NCI-H1436 treated with DMSO at 0.1 percent for 48 hours (cell line): ENCODE results near the gene PTGIS.
"Not testable (repeated sequence)": the region's sequence is repeated elsewhere in the genome, so short reads cannot be mapped to it uniquely, and the experiment has no call there.

Experiments used
- DNase-seq: peaks from one replicate; lab custom pipeline; 2025; lab: John Stamatoyannopoulos, UW

Gene PTGIS

GRCh38 chr20:49567421-49568277 lies at the start of gene PTGIS:
Gene PTGIS (minus strand): TSS chr20:49568137. CDS start chr20:49568116, 21 bp downstream.
- no peak for DNase-seq

DNA sequence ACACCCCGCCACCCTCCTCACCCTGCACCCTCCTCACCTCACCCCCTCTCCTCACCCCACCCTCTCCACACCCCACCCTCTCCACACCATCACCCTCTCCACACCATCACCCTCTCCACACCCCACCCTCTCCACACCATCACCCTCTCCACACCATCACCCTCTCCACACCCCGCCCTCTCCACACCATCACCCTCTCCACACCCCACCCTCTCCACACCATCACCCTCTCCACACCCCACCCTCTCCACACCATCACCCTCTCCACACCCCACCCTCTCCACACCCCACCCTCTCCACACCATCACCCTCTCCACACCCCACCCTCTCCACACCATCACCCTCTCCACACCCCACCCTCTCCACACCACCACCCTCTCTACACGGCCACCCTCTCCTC lies 49.5 kb upstream of the PTGIS start:
- DNase-seq, result not testable (repeated sequence)

DNA sequence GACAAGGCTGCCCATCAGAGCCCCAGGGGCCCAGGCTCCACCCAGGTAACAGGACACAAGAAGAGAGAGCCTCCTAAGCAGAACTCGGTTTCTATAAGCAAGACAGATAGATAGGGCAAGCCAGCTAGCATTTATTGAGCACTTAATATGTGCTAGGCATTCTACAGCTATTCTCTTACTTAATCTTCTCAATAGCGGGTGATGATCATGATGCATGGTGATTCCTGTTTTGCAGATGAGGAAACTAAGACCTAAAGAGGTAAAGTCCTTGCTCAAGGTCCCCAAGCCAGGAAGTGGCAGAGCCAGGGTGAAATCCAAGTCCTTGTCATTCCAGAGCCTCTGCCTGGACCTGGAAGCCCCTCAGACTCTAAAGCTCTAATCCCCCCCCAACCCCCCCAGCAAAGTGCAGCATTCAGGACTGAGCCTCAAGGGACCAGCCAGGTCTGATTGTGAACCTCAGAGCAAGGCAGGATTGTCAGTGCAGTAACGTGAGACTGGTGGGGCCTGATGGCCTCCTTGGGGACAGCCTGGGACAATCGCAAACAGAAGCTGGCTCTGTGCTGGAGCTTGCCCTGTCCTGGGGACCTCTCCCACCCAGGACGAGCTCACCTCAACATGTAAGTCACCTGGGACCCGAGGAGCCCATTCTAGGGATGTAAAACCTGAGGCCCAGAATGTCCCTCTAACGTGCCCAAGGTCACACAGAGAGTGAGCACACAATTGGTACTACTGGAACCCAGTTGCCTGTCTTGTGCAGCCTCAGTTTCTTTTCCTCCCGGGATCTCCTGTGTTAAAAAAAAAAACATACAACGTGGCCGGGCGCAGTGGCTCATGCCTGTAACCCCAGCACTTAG lies 48.4 kb upstream of the PTGIS start:
- no peak for DNase-seq

DNA sequence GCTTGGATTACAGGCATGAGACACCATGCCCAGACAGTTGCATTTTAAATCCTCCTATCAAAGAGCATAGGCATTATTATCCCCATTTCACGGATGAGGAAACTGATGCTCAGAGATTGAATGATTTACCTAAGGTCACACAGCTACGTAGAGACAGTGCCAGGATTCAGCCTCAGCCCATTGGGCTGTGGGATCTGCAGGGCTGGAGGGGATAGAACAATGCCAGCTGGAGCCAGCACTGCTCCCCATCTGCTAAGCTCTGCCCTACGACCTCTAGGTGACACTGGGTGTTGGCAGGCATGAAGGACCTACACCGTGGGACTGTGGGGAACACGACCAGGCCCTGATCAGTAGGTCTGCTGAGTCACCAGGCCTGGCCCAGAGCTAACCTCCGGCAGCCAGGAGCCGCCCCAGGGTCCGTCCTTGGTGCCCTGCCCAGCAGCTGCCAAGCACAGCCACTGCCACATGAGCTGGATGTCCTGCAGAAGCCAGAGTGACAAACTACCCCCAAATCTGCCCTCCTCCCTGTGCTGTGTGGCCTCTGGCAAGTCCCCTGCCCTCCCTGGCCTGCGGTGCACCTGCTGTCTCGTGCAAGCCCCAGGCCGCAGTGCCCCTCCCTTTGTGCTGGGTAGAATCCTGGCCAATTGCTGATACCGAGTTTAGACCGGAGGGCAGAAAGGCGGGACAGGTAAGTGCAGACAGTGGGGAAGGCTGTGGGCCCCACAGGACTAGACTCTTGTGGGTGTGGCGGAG lies 47.6 kb upstream of the PTGIS start:
- DNase-seq, result no peak

- not testable (repeated sequence) for DNase-seq
Observed at GRCh38 chr20:49615051-49615400, 47.1 kb upstream of the PTGIS start.

- no peak for DNase-seq
Observed at GRCh38 chr20:49614338-49615050, 46.6 kb upstream of the PTGIS start.

DNA sequence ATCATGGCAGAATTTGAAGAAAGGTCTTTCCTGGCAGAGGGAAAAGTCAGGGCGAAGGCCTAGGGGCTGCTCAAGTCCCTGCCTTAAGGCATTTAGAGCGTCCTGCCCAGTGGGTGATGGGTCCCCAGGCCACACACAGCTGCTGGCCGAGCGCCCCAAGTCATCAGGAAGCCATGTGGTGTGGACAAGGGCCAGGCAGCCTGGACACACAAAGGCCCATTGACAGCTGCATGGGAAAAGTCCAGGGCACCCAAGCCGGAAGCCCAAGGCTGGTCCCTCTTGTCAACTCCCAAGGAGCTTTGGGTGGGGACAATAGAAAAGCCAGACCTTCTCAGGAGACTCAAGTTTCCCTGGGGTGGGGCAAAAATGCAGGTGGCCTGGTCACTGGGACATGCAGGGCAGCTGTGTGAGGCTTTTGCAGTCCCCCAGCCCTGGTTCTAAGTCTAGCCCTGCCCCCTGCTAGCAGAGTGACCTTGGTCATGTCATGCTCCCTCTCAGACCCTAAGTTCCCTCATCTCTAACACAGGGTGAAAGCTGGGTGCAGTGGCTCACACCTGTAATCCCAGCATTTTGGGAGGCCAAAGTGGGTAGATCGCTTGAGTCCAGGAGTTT lies 44.3 kb upstream of the PTGIS start:
- DNase-seq, result no peak

- DNase-seq, result not testable (repeated sequence)
Observed at GRCh38 chr20:49611539-49612126, 43.7 kb upstream of the PTGIS start.

GRCh38 chr20:49610691-49611538 lies 43.0 kb upstream of the PTGIS start:
- no peak for DNase-seq

DNA sequence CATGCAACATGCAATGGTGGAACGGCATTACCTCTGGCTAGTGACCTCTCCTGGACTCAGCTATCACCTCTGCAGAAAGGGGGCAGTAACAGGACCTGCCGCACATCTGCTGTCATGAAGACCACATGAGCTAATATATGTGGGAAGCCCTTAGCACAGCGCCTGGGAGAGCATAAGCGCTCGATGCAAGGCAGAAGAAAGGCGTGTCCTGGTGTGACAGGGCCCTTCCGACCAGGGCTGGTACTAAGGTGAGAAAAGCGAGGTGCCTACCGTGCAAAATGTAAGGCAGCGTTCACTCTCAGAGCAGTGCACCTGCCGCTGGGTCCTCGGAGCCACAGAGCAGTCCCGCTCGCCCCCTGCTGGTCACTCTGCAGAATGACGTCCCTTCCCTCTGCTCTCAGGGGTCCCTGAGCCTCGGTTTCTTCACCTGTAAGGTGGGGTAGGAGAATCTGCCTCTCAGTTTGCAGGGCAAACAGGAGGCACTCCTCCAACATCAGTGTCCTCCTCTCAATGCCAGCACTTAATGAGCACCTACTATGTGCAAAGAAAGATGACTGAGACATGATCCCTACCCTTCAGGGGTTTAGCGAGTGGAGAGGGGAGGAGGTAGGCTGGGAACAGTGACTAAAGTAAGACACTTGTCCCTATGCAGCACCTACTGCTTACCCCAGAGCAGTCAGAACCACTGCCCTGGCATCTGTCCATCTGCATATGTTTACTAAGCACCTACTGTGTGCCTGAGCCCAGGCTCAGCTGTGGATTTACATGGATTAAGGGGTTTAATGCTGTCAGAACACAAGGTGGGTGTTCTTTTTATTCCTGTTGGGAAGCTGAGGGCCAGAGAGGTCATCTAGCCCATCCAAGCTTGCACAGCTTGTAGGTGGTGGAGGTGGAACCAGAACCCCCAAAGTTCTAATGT lies 41.1 kb upstream of the PTGIS start:
- no peak for DNase-seq

DNA sequence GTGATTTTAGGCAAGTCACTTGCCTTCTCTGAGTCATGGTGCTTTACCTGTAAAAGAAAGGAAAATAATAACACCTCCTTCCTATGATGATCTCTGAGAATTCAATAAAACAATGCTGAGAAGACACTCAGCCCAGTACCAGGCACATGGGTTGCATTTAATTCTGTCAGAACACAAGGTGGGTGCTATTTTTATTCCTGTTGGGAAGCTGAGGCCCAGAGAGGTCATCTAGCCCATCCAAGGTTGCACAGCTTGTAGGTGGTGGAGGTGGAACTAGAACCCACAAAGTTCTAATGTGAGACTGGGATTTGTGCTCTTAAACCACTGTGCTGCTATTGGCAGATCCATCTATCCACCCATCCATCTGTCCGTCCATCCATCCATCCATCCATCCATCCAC lies 39.6 kb upstream of the PTGIS start:
- DNase-seq, result no peak

- no peak for DNase-seq
Observed at GRCh38 chr20:49603209-49603627, 35.3 kb upstream of the PTGIS start.

- DNase-seq, result no peak
Observed at GRCh38 chr20:49602345-49603208, 34.6 kb upstream of the PTGIS start.

GRCh38 chr20:49601153-49601924 lies 33.4 kb upstream of the PTGIS start:
- DNase-seq, result no peak

GRCh38 chr20:49599746-49600113 lies 31.8 kb upstream of the PTGIS start:
- DNase-seq, result no peak

- DNase-seq, result no peak
Observed at GRCh38 chr20:49597825-49598395, 30.0 kb upstream of the PTGIS start.
